ENCODE data around the gene PPIA.
"Not testable (repeated sequence)": the region's sequence is repeated elsewhere in the genome, so short reads cannot be mapped to it uniquely, and the experiment has no call there.

The PPIA gene

DNA sequence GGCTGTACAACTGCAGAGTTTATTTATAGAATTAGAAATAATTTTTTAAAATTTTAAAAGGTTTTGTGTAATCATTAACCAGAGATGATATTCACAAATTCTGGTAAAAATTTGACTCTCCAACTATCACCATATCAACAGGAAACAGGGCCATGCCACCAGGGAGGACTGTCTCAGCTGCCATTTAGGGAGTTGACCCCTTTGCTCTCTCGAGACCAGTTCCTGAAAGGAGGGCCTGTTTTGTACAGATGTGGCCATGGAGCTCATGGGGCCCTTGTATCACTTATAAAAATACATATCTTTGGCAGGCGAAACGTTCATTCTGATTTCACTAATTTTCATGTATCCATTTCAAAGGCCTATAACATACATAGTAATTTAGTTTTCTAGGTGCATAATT, 31.1 kb downstream of the PPIA start:
- DNase-seq (ENCODE audit: low spot score) = no peak

DNA sequence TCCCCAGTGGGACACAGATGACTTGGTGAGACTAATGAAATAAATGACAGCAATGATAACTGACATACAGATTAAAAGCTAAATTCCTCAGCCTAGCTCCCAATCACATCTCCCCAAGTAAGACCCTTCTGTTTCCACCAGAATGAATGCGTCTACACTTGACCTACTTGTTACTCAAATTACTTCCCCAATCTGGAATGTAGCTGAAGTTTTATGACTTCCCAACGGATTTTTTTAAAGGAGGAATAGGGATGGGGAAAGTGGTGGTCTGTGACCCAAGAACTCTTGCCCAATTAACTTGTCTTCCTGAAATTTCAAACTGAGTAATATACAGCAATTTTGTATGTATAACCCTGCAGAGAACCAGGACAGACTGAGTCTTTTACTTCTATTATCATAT, 42.3 kb downstream of the PPIA start:
- no peak for DNase-seq (ENCODE audit: low spot score)

DNA sequence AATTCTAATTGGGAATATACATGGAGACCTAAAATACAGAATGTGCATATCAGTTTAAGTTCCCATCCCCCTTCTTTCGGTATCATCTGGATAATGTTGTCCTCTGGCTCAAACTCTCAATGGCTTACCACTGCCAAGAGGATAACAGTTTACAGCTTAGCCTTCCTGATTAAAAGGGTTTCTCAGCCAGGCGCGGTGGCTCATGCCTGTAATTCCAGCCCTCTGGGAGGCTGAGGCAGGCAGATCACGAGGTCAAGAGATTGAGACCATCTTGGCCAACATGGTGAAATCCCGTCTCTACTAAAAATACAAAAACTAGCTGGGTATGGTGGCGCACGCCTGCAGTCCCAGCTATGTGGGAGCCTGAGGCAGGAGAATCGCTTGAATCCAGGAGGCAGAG, 46.2 kb downstream of the PPIA start:
- not testable (repeated sequence) for DNase-seq (ENCODE audit: low spot score)

DNA sequence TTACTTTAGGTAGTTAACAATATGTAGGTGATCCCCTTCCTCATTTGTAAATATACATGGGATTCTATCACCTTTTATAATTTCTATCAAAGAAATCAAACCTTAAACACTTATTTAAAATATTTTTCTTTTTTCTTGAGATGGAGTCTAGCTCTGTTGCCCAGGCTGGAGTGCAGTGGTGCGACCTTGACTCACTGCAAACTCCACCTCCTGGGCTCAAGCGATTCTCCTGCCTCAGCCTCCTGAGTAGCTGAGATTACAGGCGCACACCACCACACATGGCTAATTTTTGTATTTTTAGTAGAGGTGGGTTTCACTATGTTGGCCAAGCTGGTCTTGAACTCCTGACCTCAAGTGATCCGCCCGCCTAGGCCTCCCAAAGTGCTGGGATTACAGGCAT, 47.0 kb downstream of the PPIA start:
- not testable (repeated sequence) for DNase-seq (ENCODE audit: low spot score)

DNA sequence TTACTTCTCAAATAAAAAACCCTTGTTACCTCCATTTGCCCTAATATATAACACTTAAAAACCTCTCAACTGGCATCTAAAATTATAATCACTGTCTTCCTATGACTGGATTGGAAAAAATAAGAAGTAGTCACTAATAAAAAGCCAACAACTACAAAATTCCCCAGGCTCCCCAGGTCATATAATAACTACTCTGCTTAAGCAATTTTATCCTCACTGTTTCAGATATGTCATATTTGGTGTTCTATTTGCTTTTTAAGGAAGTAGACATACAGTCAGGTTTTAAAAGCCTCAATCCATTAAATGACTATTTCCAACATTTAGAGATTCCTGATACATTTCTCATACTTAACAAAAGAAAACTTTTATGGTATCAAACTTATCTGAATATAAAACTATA, 49.0 kb downstream of the PPIA start:
- DNase-seq (ENCODE audit: low spot score) = no peak

DNA sequence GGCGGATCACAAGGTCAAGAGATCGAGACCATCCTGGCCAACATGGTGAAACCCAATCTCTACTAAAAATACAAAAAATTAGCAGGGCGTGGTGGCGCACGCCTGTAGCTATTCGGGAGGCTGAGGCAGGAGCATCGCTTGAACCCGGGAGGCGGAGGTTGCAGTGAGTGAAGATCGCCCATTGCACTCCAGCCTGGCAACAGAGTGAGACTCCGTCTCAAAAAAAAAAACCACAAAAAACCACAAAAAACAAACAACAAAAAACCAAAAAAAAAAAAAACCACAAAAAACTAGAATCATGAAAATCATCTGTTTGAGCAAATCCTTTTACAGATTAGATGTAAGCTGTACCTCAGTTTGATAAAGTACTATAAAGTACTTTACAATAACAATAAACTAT, 49.9 kb downstream of the PPIA start:
- not testable (repeated sequence) for DNase-seq (ENCODE audit: low spot score)

DNA sequence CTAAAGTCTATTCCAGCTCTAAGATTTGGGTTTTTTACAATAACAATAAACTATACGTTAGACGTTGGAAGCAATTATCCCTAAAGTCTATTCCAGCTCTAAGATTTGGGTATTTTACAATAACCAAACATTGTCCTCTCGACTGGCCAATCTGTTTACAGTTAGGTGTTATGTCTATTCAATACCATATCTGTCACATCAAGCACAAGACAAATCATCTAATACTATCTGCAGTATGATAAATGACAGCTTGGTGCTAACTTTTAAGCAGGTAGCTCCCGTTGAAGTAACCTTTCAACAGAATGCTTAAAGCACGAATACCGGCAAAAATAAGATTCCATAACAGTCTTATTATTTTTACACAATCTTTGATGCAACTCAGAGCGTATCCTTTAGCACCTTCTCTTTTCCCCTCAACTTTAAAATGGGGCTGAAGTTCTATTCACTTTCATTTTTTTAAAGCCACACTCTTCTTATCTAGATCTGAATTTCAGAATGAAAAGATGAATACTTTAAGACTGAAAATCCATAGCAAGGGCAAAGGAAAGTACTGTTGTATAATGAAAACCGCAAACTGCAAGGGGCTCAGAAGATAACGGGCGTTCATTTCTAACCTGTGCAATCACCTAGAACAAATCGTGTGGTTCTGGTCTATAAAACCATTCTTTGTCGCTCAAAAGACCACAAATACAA, 50.5 kb downstream of the PPIA start:
- no peak for DNase-seq (ENCODE audit: low spot score)

DNA sequence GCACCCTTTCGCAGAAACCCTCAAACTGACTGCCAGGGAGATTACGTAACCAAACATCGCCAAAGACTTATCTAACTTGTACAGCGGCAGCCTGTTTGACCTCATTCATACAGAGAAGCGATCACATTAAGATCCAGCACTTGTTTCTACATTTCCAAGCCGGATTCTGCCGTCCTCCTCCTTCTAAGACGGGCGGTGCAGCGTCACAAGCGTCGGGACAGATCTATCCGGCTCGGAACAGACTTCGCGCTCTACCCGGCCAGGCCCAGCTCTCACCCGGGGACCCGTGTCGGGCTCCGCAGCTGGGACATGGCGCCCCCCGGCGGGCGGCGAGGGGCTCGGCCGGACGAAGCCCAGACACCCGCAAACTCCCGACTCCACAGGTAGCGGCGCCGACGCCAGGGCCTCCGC, 51.0 kb downstream of the PPIA start:
- peak; percentile 92 for DNase-seq (ENCODE audit: low spot score)

DNA sequence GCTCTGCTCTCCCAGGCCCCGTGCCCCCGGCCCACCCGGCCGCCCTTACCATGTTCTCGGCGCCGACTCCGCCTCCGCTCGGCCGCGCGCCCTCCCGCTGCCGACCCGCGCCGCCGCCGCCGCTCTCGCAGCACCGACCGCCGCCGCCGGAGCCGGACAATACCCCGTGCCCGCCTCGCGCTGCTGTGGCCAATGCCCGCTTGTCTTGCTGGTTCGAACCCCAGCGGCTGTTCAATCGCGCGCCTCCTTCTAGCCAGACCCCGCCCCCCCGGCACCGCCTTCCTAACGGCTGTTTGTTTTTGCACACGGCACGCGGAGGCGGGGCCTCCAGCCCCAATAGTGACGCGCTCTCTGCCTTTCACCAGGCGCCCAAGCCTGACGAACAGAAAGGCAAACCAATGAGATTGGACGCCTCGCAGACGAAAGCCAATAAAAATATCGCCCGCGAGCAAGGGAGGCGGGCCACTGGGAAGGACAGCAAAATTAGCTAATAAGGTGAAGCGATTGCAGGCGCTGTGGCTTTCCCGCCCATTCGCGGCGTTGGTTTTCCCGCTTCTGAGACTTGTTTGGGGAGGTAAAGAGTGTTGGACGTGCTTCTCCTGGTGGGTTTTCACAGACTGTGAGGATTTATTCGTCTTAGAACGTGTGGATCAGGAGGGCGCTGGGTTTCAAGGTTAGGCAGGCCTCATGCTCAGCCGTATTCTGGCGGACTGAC, 51.6 kb downstream of the PPIA start, which contains the start of gene H2AZ2:
Gene H2AZ2, minus strand, starts transcription at position 168 of the 715 bp plus-strand sequence. Its CDS starts 116 bp downstream, at position 52.
- peak; percentile 99 for DNase-seq (ENCODE audit: low spot score)

DNA sequence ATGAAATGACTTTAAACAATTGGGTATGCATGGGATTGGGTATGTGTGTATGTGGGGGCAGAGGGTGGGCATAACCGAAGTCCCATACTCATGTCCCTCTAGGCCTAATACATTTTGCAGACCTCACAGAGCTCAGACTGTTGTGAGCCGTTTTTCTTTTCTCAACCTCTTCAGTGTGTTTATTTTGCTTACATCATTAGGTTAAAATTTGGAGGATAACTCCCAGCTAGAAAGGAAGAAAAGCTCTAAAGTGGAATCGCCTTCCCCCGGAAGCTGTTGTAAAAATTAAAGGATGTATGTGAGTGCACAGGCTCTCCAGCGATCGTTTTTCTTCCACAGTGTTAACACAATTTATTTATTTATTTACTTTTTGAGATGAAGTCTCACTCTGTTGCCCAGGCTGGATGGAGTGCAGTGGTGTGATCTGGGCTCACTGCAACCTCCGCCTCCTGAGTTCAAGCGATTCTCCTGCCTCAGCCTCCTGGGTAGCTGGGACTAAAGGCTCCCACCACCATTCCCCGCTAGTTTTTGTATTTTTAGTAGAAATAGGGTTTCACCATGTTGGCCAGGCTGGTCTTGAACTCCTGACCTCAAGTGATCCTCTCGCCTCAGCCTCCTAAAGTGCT, 52.9 kb downstream of the PPIA start:
- no peak for DNase-seq (ENCODE audit: low spot score)

DNA sequence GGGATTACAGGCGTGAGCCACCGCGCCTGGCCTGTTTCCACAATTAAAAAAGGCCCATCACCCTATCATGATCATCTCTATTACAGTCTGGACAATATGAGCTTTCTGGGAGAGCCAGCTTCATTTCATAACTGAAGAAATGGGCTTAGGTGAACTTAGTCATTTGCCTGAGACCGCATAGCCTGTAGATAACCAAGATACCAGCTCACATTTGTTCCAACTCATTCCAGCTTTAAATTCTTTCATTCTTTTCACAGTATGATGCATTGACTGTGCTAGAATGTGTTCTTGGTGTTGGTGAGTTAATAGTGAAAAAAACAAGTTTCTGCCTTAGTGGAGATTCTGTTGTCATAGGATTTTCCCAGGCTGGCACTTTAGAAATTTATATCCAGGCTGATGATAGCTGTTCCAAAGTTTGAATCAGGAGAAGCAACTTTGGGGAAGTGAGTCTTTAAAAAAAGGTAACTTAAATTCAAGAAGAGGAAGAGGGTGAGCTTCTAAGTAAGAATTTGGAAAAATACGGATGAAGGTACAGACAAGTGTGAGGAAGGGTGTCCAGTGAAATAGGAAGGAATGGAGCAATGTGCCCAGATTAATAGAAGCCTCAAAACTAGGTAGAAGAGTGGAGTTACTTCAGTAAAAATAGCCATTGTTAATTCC, 53.5 kb downstream of the PPIA start:
- no peak for DNase-seq (ENCODE audit: low spot score)

DNA sequence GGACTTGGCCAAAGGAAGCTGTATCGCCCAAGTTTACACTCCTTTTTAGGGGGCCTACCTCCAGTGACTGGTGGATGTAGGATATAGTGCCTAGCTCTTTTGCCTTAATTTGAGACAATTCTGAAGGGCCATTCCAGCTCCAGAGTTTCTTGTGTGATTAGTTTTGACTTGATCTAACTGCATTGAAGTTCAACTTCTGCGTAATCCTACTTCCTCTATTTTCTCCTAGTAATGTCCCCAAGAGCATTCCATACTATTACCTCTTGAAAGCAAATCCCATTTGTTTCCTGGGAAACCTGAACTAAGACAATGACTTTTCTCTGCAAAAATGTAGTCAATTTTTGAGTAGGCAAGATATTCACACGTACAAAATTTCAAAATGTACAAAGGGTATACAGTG, 56.1 kb downstream of the PPIA start:
- DNase-seq (ENCODE audit: low spot score) = no peak

Data from AG08395 (cell line).